Neuronal stem cell (in vitro differentiated cells): ENCODE results near the gene PTPN5.

Source experiments
- DNase-seq: peaks from one replicate; pipeline ENCODE4 v3.0.0-alpha.2; 2013; ENCODE audit warnings: low spot score
- H2AFZ ChIP-seq: one replicate; pipeline ENCODE4 v1.6.1; 2013; ENCODE audit warnings: mild to moderate bottlenecking, low read length, inconsistent platforms
- H2AK5ac ChIP-seq: 2 replicates; pipeline ENCODE4 v1.6.1; 2013; ENCODE audit warnings: low read depth, mild to moderate bottlenecking, inconsistent platforms, low read length, moderate library complexity, mixed read lengths
- H2BK120ac ChIP-seq: 2 replicates; pipeline ENCODE4 v1.6.1; 2013; ENCODE audit warnings: low read depth, mild to moderate bottlenecking, inconsistent platforms, low read length, moderate library complexity, mixed read lengths
- H2BK12ac ChIP-seq: one replicate; pipeline ENCODE4 v1.6.1; 2013; ENCODE audit warnings: low read length, inconsistent platforms
- H2BK15ac ChIP-seq: 2 replicates; pipeline ENCODE4 v1.6.1; 2013; ENCODE audit warnings: mild to moderate bottlenecking, low read length, inconsistent platforms, mixed read lengths
- H2BK5ac ChIP-seq: one replicate; pipeline ENCODE4 v1.6.1; 2013; ENCODE audit warnings: inconsistent platforms, mild to moderate bottlenecking, low read length, moderate library complexity
- H3K14ac ChIP-seq: one replicate; pipeline ENCODE4 v1.6.1; 2013; ENCODE audit warnings: low read length, inconsistent platforms
- H3K18ac ChIP-seq: 2 replicates; pipeline ENCODE4 v1.6.1; 2013; ENCODE audit warnings: low read length, inconsistent platforms
- H3K23ac ChIP-seq: 2 replicates; pipeline ENCODE4 v1.6.1; 2013; ENCODE audit warnings: low read depth, mild to moderate bottlenecking, mixed read lengths, low read length, inconsistent platforms; ENCODE audit not compliant: poor library complexity
- H3K27ac ChIP-seq: replicated peaks from 3 replicates; pipeline ENCODE4 v1.5.1; 2013; ENCODE audit warnings: low read length, inconsistent platforms
- H3K27me3 ChIP-seq, 3 experiments: 2 replicates each; pipeline ENCODE4 v1.6.1; 2013; ENCODE audit warnings: low read length in 3 of 3, mild to moderate bottlenecking in 2 of 3, inconsistent platforms in 1 of 3, low read depth in 1 of 3, mixed read lengths in 1 of 3, moderate library complexity in 1 of 3; ENCODE audit not compliant: control insufficient read depth in 3 of 3, insufficient read depth in 3 of 3
- H3K36me3 ChIP-seq, 2 donors: replicated peaks in 1 of 2; 2 replicates each; pipeline ENCODE4 v1.6.1; 2013; ENCODE audit warnings: low read length in 2 of 2; ENCODE audit not compliant: control insufficient read depth in 2 of 2, insufficient read depth in 2 of 2
- H3K4ac ChIP-seq: 2 replicates; pipeline ENCODE4 v1.6.1; 2013; ENCODE audit warnings: inconsistent platforms, mild to moderate bottlenecking, low read length, moderate library complexity
- H3K4me1 ChIP-seq, 2 donors: 1 replicate in 1 of 2; 2 replicates in 1 of 2; pipeline ENCODE4 v1.6.1; 2013; ENCODE audit warnings: low read length in 2 of 2, low read depth in 1 of 2; ENCODE audit not compliant: control insufficient read depth in 2 of 2, insufficient read depth in 1 of 2
- H3K4me2 ChIP-seq: one replicate; pipeline ENCODE4 v1.6.1; 2013; ENCODE audit warnings: mild to moderate bottlenecking, low read length, inconsistent platforms; ENCODE audit not compliant: insufficient read depth, poor library complexity, severe bottlenecking
- H3K4me3 ChIP-seq, 2 donors: 2 replicates each; pipeline ENCODE4 v1.5.1; 2013; ENCODE audit warnings: low read length in 2 of 2, mild to moderate bottlenecking in 2 of 2, inconsistent platforms in 1 of 2, moderate library complexity in 1 of 2
- H3K79me1 ChIP-seq: one replicate; pipeline ENCODE4 v1.6.1; 2013; ENCODE audit warnings: low read depth, mild to moderate bottlenecking, inconsistent platforms, low read length, moderate library complexity
- H3K9ac ChIP-seq: one replicate; pipeline ENCODE4 v1.6.1; 2013; ENCODE audit warnings: mild to moderate bottlenecking, low read depth, low read length, inconsistent platforms; ENCODE audit not compliant: poor library complexity
- H3K9me3 ChIP-seq, 2 donors: replicated peaks in 1 of 2; 2 replicates each; pipeline versions ENCODE3 to v1.6.1; 2013; ENCODE audit warnings: low read length in 2 of 2, mild to moderate bottlenecking in 2 of 2, inconsistent platforms in 1 of 2, low read depth in 1 of 2, mixed read lengths in 1 of 2, moderate library complexity in 1 of 2; ENCODE audit not compliant: control insufficient read depth in 2 of 2, insufficient read depth in 1 of 2
- H4K8ac ChIP-seq: one replicate; pipeline ENCODE4 v1.6.1; 2013; ENCODE audit warnings: low read depth, mild to moderate bottlenecking, inconsistent platforms, low read length, moderate library complexity
- H4K91ac ChIP-seq: one replicate; pipeline ENCODE4 v1.6.1; 2013; ENCODE audit warnings: low read length, low read depth, mild to moderate bottlenecking, inconsistent platforms; ENCODE audit not compliant: poor library complexity
- WGBS, 2 donors: extraction: QIAGEN DNeasy Blood & Tissue Kit; methylation state at CpG; one replicate each; pipeline ENCODE4 v1.1.7; 2013; ENCODE audit warnings: missing lambda C conversion rate in 2 of 2, mixed read lengths in 1 of 2; ENCODE audit not compliant: insufficient read length in 2 of 2, insufficient replicate concordance in 1 of 2; ENCODE audit errors: extremely low coverage in 2 of 2; 5-methylcytosine and 5-hydroxymethylcytosine counted together

Gene PTPN5

GRCh38 chr11:18789942-18790341 lies 1.7 kb downstream of the PTPN5 start:
- no CpG with 5 or more reads among the region's 8 CpGs for WGBS, 2 donors
- H3K4me3 ChIP-seq: no peak overlapping the region

DNA sequence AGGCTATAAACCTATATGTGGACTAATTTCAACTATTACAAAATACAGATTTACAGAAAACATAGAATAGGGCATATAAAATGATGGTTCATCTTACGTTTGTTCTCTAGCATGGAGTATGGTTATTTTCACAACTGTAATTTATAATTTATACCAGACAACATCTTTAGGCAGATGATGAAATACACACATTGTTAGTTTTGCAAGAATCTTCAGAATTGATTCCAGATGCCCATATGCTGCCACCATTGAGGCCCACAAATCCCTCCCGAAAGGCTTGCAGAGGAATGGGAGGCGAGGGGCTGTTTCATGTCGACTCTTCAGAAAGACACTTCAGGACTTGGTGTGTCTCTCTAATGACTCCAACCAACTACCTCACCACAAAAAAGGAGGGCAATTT lies 6.2 kb downstream of the PTPN5 start:
- H2BK15ac ChIP-seq: no peak overlapping the region
- no peak overlapping the region for H3K14ac ChIP-seq
- no peak overlapping the region for H3K27ac ChIP-seq
- H2BK120ac ChIP-seq: no peak overlapping the region
- H3K4me2 ChIP-seq: no peak overlapping the region
- no peak overlapping the region for H2BK5ac ChIP-seq
- no peak overlapping the region for H3K23ac ChIP-seq
- H3K4me3 ChIP-seq: no peak overlapping the region
- no peaks in the 10 kb centered on the region for H3K9me3 ChIP-seq
- no peak overlapping the region for H3K9ac ChIP-seq
- H2AK5ac ChIP-seq: no peak overlapping the region
- H3K4me1 ChIP-seq: peaks cover 0 to 6% of the 10 kb centered on the region in 2 donors
- no peak overlapping the region for H3K4ac ChIP-seq
- peaks cover 0 to 41% (median 0%) of the 10 kb centered on the region in 3 experiments for H3K27me3 ChIP-seq
- no peak overlapping the region for H4K91ac ChIP-seq
- H2AFZ ChIP-seq: no peak overlapping the region
- H3K18ac ChIP-seq: no peak overlapping the region
- no peak overlapping the region for H4K8ac ChIP-seq
- H3K36me3 ChIP-seq: peaks cover 0 to 3% of the 10 kb centered on the region in 2 donors
- H3K79me1 ChIP-seq: peaks cover 2% of the 10 kb centered on the region
- H2BK12ac ChIP-seq: no peak overlapping the region
- WGBS, 2 donors: no CpG with 5 or more reads among the region's 4 CpGs
- no peak for DNase-seq

More at GRCh38 chr11:18789942-18790341, 1.7 kb downstream of the PTPN5 start:
- H2BK12ac ChIP-seq: no peak overlapping the region
- peaks cover 0 to 79% (median 8%) of the 10 kb centered on the region in 3 experiments for H3K27me3 ChIP-seq
- no peaks in the 10 kb centered on the region for H3K79me1 ChIP-seq
- DNase-seq: no peak
- no peak overlapping the region for H4K8ac ChIP-seq
- no peak overlapping the region for H3K27ac ChIP-seq
- no peak overlapping the region for H2BK120ac ChIP-seq
- H3K36me3 ChIP-seq: no peaks in the 10 kb centered on the region
- no peaks in the 10 kb centered on the region for H3K9me3 ChIP-seq
- H2AFZ ChIP-seq: no peak overlapping the region
- no peak overlapping the region for H3K4me2 ChIP-seq
- no peak overlapping the region for H2BK5ac ChIP-seq
- no peak overlapping the region for H2AK5ac ChIP-seq
- no peak overlapping the region for H4K91ac ChIP-seq
- no peak overlapping the region for H3K4ac ChIP-seq
- H3K14ac ChIP-seq: no peak overlapping the region
- H3K18ac ChIP-seq: no peak overlapping the region
- H3K9ac ChIP-seq: no peak overlapping the region
- H2BK15ac ChIP-seq: no peak overlapping the region
- H3K23ac ChIP-seq: no peak overlapping the region
- H3K4me1 ChIP-seq: peaks cover 6 to 17% of the 10 kb centered on the region in 2 donors

DNA sequence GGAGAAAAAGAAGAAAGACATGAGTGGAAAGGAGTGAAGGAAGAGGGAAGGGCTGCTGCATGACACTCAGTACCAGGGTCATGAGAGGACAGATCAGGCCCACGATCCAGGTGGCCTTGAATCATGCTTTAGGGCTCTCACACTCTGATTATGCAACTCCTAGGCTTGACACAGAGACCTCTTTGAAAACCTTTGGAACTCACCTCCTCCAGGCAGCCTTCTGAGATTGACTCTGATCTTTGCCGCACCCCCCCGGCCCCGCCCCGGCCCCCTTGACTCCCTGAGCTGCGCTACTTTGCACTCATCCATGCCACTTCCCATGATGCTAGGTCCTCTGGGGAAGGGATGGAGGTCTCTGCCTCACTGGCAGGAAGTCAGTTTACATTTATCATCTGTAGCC lies 10.7 kb downstream of the PTPN5 start:
- peaks cover 0 to 13% (median 0%) of the 10 kb centered on the region in 3 experiments for H3K27me3 ChIP-seq
- no peak overlapping the region for H3K14ac ChIP-seq
- no peak overlapping the region for H4K91ac ChIP-seq
- H3K23ac ChIP-seq: peak overlapping the region; percentile 31
- peaks cover 2% of the 10 kb centered on the region for H3K79me1 ChIP-seq
- no peak overlapping the region for H2BK120ac ChIP-seq
- no peak overlapping the region for H2BK5ac ChIP-seq
- peaks cover 0 to 3% of the 10 kb centered on the region in 2 donors for H3K36me3 ChIP-seq
- no peak for DNase-seq
- no peak overlapping the region for H2AK5ac ChIP-seq
- H3K4me3 ChIP-seq: no peak overlapping the region
- no peak overlapping the region for H3K18ac ChIP-seq
- H2BK12ac ChIP-seq: no peak overlapping the region
- WGBS, 2 donors: no CpG with 5 or more reads among the region's 6 CpGs
- H3K4me1 ChIP-seq: peaks cover 0 to 3% of the 10 kb centered on the region in 2 donors
- H3K9ac ChIP-seq: peak overlapping the region; percentile 65
- no peak overlapping the region for H3K4ac ChIP-seq
- no peak overlapping the region for H2AFZ ChIP-seq
- no peak overlapping the region for H3K4me2 ChIP-seq
- H4K8ac ChIP-seq: no peak overlapping the region
- H3K27ac ChIP-seq: no peak overlapping the region
- no peaks in the 10 kb centered on the region for H3K9me3 ChIP-seq
- no peak overlapping the region for H2BK15ac ChIP-seq

GRCh38 chr11:18780329-18780728 lies 11.3 kb downstream of the PTPN5 start:
- no peak overlapping the region for H2AFZ ChIP-seq
- H3K18ac ChIP-seq: no peak overlapping the region
- H2BK12ac ChIP-seq: no peak overlapping the region
- no peak overlapping the region for H3K14ac ChIP-seq
- no peak for DNase-seq
- no CpG with 5 or more reads among the region's 4 CpGs for WGBS, 2 donors
- H3K23ac ChIP-seq: no peak overlapping the region
- peaks cover 0 to 13% (median 0%) of the 10 kb centered on the region in 3 experiments for H3K27me3 ChIP-seq
- no peaks in the 10 kb centered on the region for H3K9me3 ChIP-seq
- no peak overlapping the region for H2BK120ac ChIP-seq
- H4K8ac ChIP-seq: no peak overlapping the region
- H3K4me3 ChIP-seq: no peak overlapping the region
- peaks cover 2% of the 10 kb centered on the region for H3K79me1 ChIP-seq
- peak overlapping the region; percentile 35 for H2BK5ac ChIP-seq
- H3K4me2 ChIP-seq: no peak overlapping the region
- no peak overlapping the region for H3K4ac ChIP-seq
- no peak overlapping the region for H2BK15ac ChIP-seq
- peak overlapping the region; percentile 6 for H2AK5ac ChIP-seq
- no peak overlapping the region for H4K91ac ChIP-seq
- H3K4me1 ChIP-seq: no peaks in the 10 kb centered on the region
- H3K27ac ChIP-seq: no peak overlapping the region
- H3K9ac ChIP-seq: no peak overlapping the region
- H3K36me3 ChIP-seq: peaks cover 0 to 3% of the 10 kb centered on the region in 2 donors
